Osteoblast (primary cell): Measurements from ENCODE around the gene UPK1A. TPM values are rescaled to one million over a fixed set of nuclear protein-coding genes. Genes with fewer than 3 reads are reported as not detected.

Source experiments
- DNase-seq: peaks from one replicate; pipeline ENCODE4 v3.0.0; 2011; ENCODE audit warnings: low spot score, mixed read lengths; ENCODE audit not compliant: insufficient read length; ENCODE audit errors: missing footprints
- H2AFZ ChIP-seq: 2 replicates; pipeline ENCODE4 v1.6.0; 2011; ENCODE audit warnings: mild to moderate bottlenecking, low read length
- H3K27ac ChIP-seq: 2 replicates; pipeline ENCODE4 v1.5.1; 2011; ENCODE audit warnings: mild to moderate bottlenecking, low read depth, low read length, moderate library complexity
- H3K27me3 ChIP-seq: 2 replicates; pipeline ENCODE4 v1.6.0; 2012; ENCODE audit warnings: mild to moderate bottlenecking, control low read depth, inconsistent platforms, low read length, moderate library complexity; ENCODE audit not compliant: insufficient read depth
- H3K36me3 ChIP-seq: 2 replicates; pipeline ENCODE4 v1.5.1; 2011; ENCODE audit warnings: mild to moderate bottlenecking, low read length, control low read depth, moderate library complexity; ENCODE audit not compliant: insufficient read depth
- H3K4me1 ChIP-seq: 2 replicates; pipeline ENCODE4 v1.5.1; 2011; ENCODE audit warnings: mild to moderate bottlenecking, low read length, control low read depth, moderate library complexity; ENCODE audit not compliant: insufficient read depth
- H3K4me2 ChIP-seq: 2 replicates; pipeline ENCODE4 v1.6.0; 2011; ENCODE audit warnings: mild to moderate bottlenecking, low read length; ENCODE audit not compliant: insufficient read depth
- H3K4me3 ChIP-seq: fragments of 200-600 bp; sonication (generic); 3 replicates; pipeline ENCODE4 v1.5.1; 2012; ENCODE audit warnings: mild to moderate bottlenecking, low read length, inconsistent platforms; ENCODE audit not compliant: insufficient read depth
- H3K79me2 ChIP-seq: 2 replicates; pipeline ENCODE4 v1.6.0; 2012; ENCODE audit warnings: mild to moderate bottlenecking, low read length, control low read depth, inconsistent platforms; ENCODE audit not compliant: insufficient read depth
- H3K9me3 ChIP-seq: 2 replicates; pipeline ENCODE4 v1.5.1; 2011; ENCODE audit warnings: low read depth, low read length, control low read depth
- H4K20me1 ChIP-seq: 2 replicates; pipeline ENCODE4 v1.6.0; 2012; ENCODE audit warnings: mild to moderate bottlenecking, low read length, control low read depth; ENCODE audit not compliant: insufficient read depth
- CTCF ChIP-seq: IDR thresholded peaks from 2 replicates; pipeline ENCODE4 v1.5.1; 2011; ENCODE audit warnings: mild to moderate bottlenecking, low read depth, low read length, moderate library complexity; ENCODE audit errors: extremely low read depth
- total RNA-seq: library from RNA; depleted of rRNA; stranded (reverse); fragments of >200 nt; gene quantifications from 2 replicates; pipeline ENCODE4 v1.2.3, GENCODE V29; 2012

Gene UPK1A
- total RNA-seq, 1 donor: not detected

- H3K27me3 ChIP-seq: no peaks in the 10 kb centered on the region
- no peaks in the 10 kb centered on the region for H3K4me1 ChIP-seq
- no peak for DNase-seq
- H3K4me2 ChIP-seq: no peak overlapping the region
- H3K9me3 ChIP-seq: no peaks in the 10 kb centered on the region
- peaks cover 9% of the 10 kb centered on the region for H3K79me2 ChIP-seq
- peaks cover 63% of the 10 kb centered on the region for H3K36me3 ChIP-seq
- no peak overlapping the region for H3K27ac ChIP-seq
- no peak overlapping the region for H3K4me3 ChIP-seq
- H2AFZ ChIP-seq: no peak overlapping the region
- no peak for TF ChIP-seq CTCF
- H4K20me1 ChIP-seq: peaks cover 18% of the 10 kb centered on the region
These were observed 10.7 kb upstream of the UPK1A start for GRCh38 chr19:35655600-35655999.

- H3K4me1 ChIP-seq: no peaks in the 10 kb centered on the region
- no peak for TF ChIP-seq CTCF
- no peaks in the 10 kb centered on the region for H3K27me3 ChIP-seq
- H3K4me3 ChIP-seq: no peak overlapping the region
- peaks cover 2% of the 10 kb centered on the region for H3K79me2 ChIP-seq
- H3K4me2 ChIP-seq: no peak overlapping the region
- no peak overlapping the region for H3K27ac ChIP-seq
- no peak overlapping the region for H2AFZ ChIP-seq
- peaks cover 57% of the 10 kb centered on the region for H3K36me3 ChIP-seq
- H3K9me3 ChIP-seq: no peaks in the 10 kb centered on the region
- no peak for DNase-seq
- peaks cover 11% of the 10 kb centered on the region for H4K20me1 ChIP-seq
These were observed 9.6 kb upstream of the UPK1A start for GRCh38 chr19:35656700-35657099.

GRCh38 chr19:35657904-35658700 lies 8.2 kb upstream of the UPK1A start:
- no peak overlapping the region for H2AFZ ChIP-seq
- peaks cover 11% of the 10 kb centered on the region for H4K20me1 ChIP-seq
- H3K27ac ChIP-seq: no peak overlapping the region
- no peak overlapping the region for H3K4me3 ChIP-seq
- no peaks in the 10 kb centered on the region for H3K9me3 ChIP-seq
- no peaks in the 10 kb centered on the region for H3K4me1 ChIP-seq
- peaks cover 2% of the 10 kb centered on the region for H3K79me2 ChIP-seq
- peaks cover 51% of the 10 kb centered on the region for H3K36me3 ChIP-seq
- H3K4me2 ChIP-seq: no peak overlapping the region
- peak; percentile 20 for TF ChIP-seq CTCF
- no peaks in the 10 kb centered on the region for H3K27me3 ChIP-seq
- peak; percentile 32 for DNase-seq

- H3K27ac ChIP-seq: no peak overlapping the region
- TF ChIP-seq CTCF: no peak
- H3K27me3 ChIP-seq: no peaks in the 10 kb centered on the region
- no peaks in the 10 kb centered on the region for H3K4me1 ChIP-seq
- no peaks in the 10 kb centered on the region for H3K9me3 ChIP-seq
- no peaks in the 10 kb centered on the region for H3K79me2 ChIP-seq
- H3K4me3 ChIP-seq: no peak overlapping the region
- no peak for DNase-seq
- no peak overlapping the region for H3K4me2 ChIP-seq
- H2AFZ ChIP-seq: no peak overlapping the region
- peaks cover 6% of the 10 kb centered on the region for H4K20me1 ChIP-seq
- peaks cover 20% of the 10 kb centered on the region for H3K36me3 ChIP-seq
These were observed 4.3 kb upstream of the UPK1A start for GRCh38 chr19:35661995-35662340.
